ENCODE results near the gene OR8B12.

DNA sequence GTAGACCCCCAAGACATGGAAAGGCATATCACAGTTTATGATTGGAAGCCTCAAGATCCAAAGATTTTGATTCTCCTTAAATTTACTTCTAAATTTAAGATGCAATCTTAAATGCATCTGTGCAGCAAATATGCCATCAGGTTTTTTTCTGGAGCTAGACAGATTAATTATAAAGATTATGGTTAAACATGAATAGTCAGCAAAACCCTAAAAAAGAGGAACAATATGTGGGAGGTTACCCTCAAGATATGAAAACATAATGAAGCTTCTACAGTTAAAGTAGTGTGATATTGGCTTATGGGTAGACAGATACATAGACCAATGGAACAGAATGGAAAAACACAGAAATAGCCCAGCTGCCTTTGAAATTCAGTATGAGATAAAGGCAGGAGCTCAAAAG, 31.7 kb downstream of the OR8B12 start:
- TF ChIP-seq, protein P1, sequence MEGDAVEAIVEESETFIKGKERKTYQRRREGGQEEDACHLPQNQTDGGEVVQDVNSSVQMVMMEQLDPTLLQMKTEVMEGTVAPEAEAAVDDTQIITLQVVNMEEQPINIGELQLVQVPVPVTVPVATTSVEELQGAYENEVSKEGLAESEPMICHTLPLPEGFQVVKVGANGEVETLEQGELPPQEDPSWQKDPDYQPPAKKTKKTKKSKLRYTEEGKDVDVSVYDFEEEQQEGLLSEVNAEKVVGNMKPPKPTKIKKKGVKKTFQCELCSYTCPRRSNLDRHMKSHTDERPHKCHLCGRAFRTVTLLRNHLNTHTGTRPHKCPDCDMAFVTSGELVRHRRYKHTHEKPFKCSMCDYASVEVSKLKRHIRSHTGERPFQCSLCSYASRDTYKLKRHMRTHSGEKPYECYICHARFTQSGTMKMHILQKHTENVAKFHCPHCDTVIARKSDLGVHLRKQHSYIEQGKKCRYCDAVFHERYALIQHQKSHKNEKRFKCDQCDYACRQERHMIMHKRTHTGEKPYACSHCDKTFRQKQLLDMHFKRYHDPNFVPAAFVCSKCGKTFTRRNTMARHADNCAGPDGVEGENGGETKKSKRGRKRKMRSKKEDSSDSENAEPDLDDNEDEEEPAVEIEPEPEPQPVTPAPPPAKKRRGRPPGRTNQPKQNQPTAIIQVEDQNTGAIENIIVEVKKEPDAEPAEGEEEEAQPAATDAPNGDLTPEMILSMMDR (IDR thresholded peaks at IDR 0.05) = no peak
- TF ChIP-seq EZH2 (IDR thresholded peaks at IDR 0.05; ENCODE audit: borderline replicate concordance, insufficient read depth, low read depth, low read length, poor library complexity, severe bottlenecking) = no peak
